ENCODE results near the gene RRP12. TPM values are rescaled to one million over a fixed set of nuclear protein-coding genes. Genes with fewer than 3 reads are reported as not detected.
A peak's percentile ranks its signal among the peaks of the same experiment; 100 is the strongest.

Gene RRP12
- total and polyA plus RNA-seq, 9 of the 15 experiments (the other 6 are each of a cell fraction or from before 2014, with no cell fraction given), result 4.6 to 68.2 (median 21.8) TPM

GRCh38 chr10:97445722-97446639, 44.8 kb upstream of the RRP12 start, which contains the start of the genes EXOSC1 and ZDHHC16 (continued):
- TF ChIP-seq CLOCK (CRISPR knock-in tag; IDR thresholded peaks at IDR 0.05; ENCODE audit: borderline replicate concordance), result no peak
- no peak for TF ChIP-seq BMI1 (IDR thresholded peaks at IDR 0.05; ENCODE audit: low read length)
- peak; percentile 35; the same call in 1 of the 2 replicates for TF ChIP-seq POLR2AphosphoS5 (IDR thresholded peaks at IDR 0.05; ENCODE audit: control insufficient read depth, insufficient read depth, low read depth, low read length)
- TF ChIP-seq NFYB (IDR thresholded peaks at IDR 0.05; ENCODE audit: extremely low read depth, insufficient read length), result peak; percentile 67
- no peak for TF ChIP-seq TCF7 (IDR thresholded peaks at IDR 0.05; ENCODE audit: borderline replicate concordance)
- no peak for TF ChIP-seq SRSF1 (IDR thresholded peaks at IDR 0.05; ENCODE audit: low read depth, low read length)
- TF ChIP-seq ZNF77 (CRISPR knock-in tag; IDR thresholded peaks at IDR 0.05), result no peak
- TF ChIP-seq ZNF780A (CRISPR knock-in tag; IDR thresholded peaks at IDR 0.05), result no peak
- TF ChIP-seq ZNF24 (IDR thresholded peaks at IDR 0.05), result no peak
- TF ChIP-seq MECOM (CRISPR knock-in tag; IDR thresholded peaks at IDR 0.05), result no peak
- TF ChIP-seq CXXC5 (CRISPR knock-in tag; IDR thresholded peaks at IDR 0.05), result peak; percentile 41; the same call in 1 of the 2 replicates
- TF ChIP-seq YY1 (IDR thresholded peaks at IDR 0.05; ENCODE audit: borderline replicate concordance in 1 of 3, control insufficient read depth in 1 of 3, extremely low read depth in 1 of 3, insufficient read depth in 3 of 3, insufficient read length in 1 of 3, insufficient replicate concordance in 2 of 3, low read depth in 1 of 3, low read length in 2 of 3), result peak; percentile 42 to 93 (median 83)
- TF ChIP-seq HMG20B (CRISPR knock-in tag; IDR thresholded peaks at IDR 0.05), result no peak
- no peak for TF ChIP-seq GTF2B (IDR thresholded peaks at IDR 0.05; ENCODE audit: extremely low read depth, insufficient read length)
- TF ChIP-seq SMC3 (conservative IDR thresholded peaks at IDR 0.05; ENCODE audit: insufficient read depth, low read depth, low read length), result no peak
- TF ChIP-seq GMEB1 (CRISPR knock-in tag; IDR thresholded peaks at IDR 0.05), result no peak
- no peak for TF ChIP-seq ZBTB17 (CRISPR knock-in tag; IDR thresholded peaks at IDR 0.05)
- peak; percentile 81; the same call in 1 of the 2 replicates for TF ChIP-seq PHF8 (IDR thresholded peaks at IDR 0.05; ENCODE audit: borderline replicate concordance, low read length)
- 0 out of 4 replicates have a peak, but pooled peaks of 1 of the 2 experiments have one; percentile 14 for TF ChIP-seq MAZ (CRISPR knock-in tag; conservative IDR thresholded peaks at IDR 0.05 in 1 of 2, IDR thresholded peaks at IDR 0.05 in 1 of 2)
- no peak for TF ChIP-seq NFE2L1 (tag; IDR thresholded peaks at IDR 0.05; ENCODE audit: borderline replicate concordance, low read depth)
- no peak for TF ChIP-seq ZNF76 (CRISPR knock-in tag; IDR thresholded peaks at IDR 0.05; ENCODE audit: borderline replicate concordance)

All from K562 (cell line).